Stromal cell of bone marrow (primary cell): ENCODE data around the gene IFT25.
A peak's percentile ranks its signal among the peaks of the same experiment; 100 is the strongest.
"Not testable (repeated sequence)": the region's sequence is repeated elsewhere in the genome, so short reads cannot be mapped to it uniquely, and the experiment has no call there.

Experiments
- DNase-seq: peaks from one replicate; pipeline ENCODE4 v3.0.0-alpha.2; 2012; ENCODE audit warnings: low read depth

IFT25 gene

GRCh38 chr1:53945433-53946251 lies at the start of gene IFT25:
TSS of gene IFT25 (minus strand) at chr1:53945699. CDS start at chr1:53940082, 5,617 bp downstream.
- peak; percentile 89 for DNase-seq

- not testable (repeated sequence) for DNase-seq
Measured at GRCh38 chr1:53994516-53994915, 49.0 kb upstream of the IFT25 start.

DNA sequence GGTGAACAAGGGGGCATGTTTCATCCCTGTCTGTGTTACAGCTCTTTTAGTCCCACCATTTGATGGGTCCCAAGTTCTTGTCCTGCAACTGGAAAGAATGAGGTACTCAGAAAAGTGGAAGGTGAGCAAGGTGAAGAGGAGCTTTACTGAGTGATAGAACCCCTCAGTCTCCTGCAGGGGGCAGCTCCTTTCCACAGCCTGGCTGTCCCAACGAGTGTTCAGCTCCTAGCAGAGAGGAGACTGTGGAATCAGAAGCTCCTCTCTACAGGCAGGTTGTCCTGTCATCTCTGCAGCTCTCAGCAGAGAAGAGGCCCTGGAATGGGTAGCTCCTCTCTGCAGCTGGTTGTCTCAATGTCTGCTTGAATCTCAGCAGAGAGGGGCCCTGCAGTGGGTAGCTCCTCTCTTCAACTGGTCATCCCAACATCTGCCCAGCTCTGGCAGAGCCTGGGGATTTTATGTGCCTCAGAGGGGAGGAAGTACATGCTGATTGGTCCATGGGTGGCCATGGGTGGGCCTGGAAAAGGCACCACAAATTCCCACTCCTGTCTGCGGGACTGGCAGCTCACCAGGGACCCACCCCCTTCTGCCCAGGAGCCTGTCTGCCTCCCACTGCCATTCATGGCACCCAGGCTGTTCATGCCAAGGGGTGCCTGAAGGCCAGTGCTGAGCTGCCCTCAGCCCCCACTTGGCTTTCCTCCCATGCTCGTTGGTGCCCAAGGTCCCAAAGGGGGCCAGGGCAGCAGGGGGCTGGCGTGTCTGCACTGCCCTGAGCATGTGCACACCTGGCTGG lies 46.8 kb upstream of the IFT25 start:
- DNase-seq = no peak

GRCh38 chr1:53987880-53988279 lies 42.4 kb upstream of the IFT25 start:
- no peak for DNase-seq

GRCh38 chr1:53986458-53986857 lies 41.0 kb upstream of the IFT25 start:
- no peak for DNase-seq

DNA sequence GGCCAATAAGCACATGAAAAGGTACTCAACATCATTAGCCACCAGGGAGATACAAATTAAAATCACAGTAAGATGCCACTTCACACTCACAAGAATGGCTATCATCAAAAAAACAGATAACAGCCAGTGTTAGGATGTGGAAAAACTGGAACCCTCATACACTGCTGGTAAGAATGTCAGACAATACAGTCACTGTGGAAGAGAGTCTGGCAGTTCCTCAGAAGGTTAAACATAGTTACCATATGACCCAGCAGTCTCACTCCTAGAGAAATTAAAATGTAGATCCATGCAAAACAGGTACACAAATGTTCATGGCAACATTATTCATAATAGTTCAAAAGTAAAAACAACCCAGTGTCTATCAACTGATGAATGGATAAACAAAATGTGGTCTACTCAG lies 39.2 kb upstream of the IFT25 start:
- DNase-seq = no peak

DNA sequence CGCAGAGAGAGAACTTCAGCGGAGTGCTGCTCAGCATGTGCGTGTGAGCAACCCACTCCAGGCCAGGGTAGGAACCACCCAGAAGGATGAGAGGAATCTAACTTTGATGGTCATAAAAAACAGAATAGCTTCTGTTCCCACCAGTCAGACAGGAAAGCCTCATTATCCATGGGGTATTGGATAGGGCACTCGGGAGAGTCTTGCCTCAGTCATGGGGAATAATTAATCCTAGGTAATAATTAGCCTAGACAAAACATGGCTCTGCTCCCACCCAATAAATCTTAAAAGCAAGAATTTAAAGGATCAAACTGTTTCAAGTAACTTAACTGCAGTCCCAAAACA lies 37.2 kb upstream of the IFT25 start:
- no peak for DNase-seq

DNA sequence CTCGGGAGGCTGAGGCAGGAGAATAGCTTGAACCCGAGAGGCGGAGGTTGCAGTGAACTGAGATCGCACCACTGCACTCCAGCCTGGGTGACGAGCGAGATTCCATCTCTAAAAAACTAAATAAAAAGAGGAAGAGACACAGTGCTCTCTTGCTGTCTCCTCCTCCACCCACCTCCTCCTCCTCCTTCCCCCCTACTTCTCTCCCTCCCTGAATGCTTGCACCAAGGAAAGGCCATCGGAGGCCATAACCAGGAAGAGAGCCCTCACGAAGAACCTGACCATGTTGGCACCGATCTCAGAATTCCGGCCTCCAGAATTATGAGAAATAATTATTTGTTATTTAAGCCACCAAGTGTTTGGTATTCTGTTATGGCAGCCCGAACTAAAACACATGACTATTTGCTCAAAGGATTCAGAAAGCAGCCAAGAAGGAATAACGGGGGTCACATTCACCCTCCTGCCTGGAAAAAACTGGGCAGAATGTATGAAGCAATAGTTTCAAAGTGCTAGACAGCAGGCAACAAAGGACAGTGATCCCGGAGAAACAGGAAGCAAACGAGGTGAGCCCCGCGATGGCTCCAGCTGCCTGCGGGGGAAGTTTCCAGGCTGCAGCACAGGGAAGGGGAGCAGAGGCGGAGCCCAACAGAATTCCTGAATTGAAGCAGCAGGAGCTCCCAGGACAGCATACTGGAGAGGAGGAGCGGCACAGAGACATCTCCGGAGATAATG lies 36.7 kb upstream of the IFT25 start:
- no peak for DNase-seq

- DNase-seq = no peak
Measured at GRCh38 chr1:53981220-53981619, 35.7 kb upstream of the IFT25 start.

- no peak for DNase-seq
Measured at GRCh38 chr1:53979712-53980450, 34.4 kb upstream of the IFT25 start.

GRCh38 chr1:53975861-53976260 lies 30.4 kb upstream of the IFT25 start:
- DNase-seq = no peak

- no peak for DNase-seq
Measured at GRCh38 chr1:53971718-53972117, 26.2 kb upstream of the IFT25 start.

DNA sequence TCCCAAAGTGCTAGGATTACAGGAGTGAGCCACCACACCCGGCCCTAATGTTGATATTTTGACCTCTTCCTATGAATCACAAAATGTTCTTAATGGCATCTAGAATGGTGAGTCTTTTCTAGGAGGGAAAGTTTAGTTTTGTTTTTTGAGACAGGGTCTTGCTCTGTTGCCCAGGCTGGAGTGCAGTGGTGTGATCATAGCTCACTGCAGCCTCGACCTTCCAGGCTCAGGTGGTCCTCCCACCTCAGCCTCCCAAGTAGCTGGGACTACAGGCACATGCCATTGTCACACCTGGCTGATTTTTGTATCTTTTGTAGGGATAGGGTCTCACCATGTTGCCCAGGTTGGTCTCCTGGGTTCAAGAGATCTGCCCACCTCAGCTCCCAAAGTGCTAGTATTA lies 23.8 kb upstream of the IFT25 start:
- not testable (repeated sequence) for DNase-seq

DNA sequence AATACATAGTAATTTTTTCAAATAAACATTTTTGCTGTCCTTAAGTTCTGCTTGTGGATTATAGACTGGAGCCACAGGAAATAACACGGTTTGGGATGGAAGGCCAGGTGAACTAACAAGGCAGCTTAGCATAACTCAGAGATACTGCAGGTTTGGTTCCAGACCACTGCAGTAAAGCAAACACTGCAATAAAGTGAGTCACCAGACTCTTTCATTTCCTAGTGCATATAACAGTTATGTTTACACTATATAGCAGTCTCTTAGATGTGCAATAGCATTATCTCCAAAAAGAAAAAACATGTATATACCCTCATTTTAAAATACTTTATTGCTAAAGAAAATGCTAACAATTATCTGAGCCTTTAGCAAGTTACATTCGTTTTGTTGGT lies 22.6 kb upstream of the IFT25 start:
- no peak for DNase-seq

DNA sequence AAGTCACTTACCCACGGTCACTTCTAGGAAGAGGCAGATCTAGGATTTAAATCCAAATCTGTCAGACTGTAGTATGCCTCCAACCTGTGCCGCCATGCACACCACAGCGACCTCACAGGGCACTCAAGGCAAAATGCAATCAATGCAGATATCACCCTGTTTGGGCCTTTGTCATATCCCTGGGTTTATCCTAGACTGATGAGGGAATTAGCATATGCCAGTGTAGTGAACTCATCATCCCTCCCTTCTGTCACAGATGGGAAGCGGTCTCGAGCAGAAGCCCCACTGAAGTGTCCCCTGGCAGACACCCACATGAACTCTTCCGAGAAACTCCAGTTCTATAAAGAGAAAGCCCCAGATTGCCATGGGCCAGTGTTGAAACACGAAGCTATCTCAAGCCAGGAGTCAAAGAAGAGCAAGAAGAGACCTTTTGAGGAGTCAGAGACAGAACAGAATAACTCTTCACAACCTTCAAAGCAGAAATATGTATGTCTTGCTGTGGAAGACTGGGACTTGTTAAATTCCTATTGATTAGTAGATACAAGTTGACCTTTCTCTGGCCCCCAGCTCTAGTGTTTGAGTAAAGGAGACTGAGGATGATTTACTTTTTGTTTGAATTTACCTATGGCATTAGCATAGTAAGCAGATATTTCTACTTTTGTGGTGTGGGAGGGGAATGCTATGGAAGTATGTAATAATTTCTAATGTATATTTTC lies 22.1 kb upstream of the IFT25 start:
- no peak for DNase-seq

GRCh38 chr1:53966794-53967193 lies 21.3 kb upstream of the IFT25 start:
- DNase-seq = no peak

GRCh38 chr1:53964109-53964508 lies 18.6 kb upstream of the IFT25 start:
- DNase-seq = no peak

DNA sequence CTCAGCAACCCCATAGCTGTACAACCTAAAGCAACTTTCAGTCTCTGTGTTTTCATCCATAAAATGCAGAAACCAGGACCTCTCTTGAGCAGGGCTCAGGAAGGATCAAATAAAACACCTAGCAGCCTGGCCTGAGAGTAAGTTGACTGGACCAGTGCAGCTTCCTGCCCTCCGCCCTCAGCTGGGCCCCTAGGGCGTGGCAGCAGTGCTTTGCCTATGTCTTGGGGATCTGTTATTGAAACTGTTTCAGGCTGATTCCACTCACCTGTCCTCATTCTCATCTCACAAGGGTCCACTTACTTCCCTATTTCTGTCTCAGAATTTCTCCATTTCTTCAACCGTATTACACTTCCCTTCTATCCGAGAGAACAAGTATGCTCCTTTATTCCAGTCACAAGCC lies 18.0 kb upstream of the IFT25 start:
- no peak for DNase-seq

DNA sequence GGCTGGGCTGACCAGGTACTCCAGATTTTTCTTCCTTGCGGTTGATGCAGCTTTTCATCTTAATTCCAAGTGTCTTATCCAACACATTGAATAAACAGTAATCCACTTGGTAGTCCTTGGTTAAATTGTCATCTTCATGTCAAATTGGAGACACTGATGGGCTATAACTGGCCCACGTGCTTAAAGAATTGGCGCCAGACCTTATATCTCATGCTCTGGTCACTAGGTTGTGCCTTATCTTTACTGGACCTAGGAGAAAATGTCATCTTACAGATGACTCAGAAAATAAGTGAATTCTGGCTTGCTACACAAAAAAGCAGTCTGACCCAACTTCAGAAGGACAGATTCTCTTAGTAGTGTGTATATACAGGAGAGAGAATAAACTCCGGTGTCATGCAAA lies 16.9 kb upstream of the IFT25 start:
- DNase-seq = no peak

DNA sequence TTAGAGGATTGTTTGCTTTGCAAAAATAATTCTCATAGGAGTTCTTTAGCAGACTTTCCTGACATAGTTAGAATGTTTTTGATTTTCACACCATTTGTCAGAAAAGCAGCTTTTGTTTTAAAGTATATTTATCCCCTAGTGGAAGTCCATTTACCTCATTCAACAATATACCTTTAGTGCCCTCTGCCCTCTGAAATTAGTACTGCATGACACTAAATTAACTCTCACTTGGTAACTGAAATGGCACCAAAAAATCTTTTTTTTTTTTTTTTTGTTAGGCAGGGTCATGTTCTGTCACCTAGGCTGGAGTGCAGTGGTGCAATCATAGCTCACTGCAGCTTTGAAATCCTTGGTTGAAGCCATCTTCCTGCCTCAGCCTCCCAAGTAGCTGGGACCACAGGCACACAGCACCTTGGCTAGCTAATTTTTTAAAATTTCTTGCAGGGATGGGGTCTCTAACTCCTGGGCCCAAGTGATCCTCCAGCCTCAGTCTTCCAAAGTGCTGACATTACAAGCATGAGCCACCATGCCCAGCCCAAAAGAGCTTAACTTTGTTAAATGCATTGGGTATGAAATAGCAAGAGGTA lies 14.3 kb upstream of the IFT25 start:
- no peak for DNase-seq

DNA sequence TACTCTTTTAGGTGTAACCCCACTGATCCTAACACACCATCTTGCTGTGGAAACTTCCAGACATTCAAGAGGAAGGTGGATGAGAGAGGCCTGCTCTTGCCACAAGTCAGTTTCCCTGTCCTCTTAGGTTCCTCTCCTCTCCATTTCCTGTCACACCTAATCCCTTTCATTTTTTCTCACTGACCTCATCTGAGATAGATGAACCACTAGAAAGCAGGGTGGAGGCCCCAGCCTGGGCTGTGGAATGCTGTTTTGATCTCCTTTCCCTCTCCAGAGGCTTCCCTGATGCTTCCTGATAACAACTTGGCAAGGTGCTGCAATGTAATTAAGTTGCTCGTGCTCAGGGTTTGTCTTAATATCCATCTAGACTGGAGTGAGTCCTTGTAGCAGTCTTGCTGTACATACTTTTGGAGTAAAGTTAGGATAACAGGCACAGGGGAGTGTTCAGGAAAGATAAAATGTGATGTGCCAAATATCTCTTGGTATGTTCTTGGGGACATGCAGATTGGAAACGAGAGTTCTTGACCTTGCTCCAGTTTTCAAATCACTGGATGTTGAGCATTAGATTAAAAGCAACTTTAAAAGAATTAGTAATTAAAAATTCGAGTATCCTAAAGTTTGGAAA lies 11.8 kb upstream of the IFT25 start:
- DNase-seq = no peak
